Dermis blood vessel endothelial cell (primary cell): ENCODE results near the gene CERS3. TPM values are rescaled to one million over a fixed set of nuclear protein-coding genes. Genes with fewer than 3 reads are reported as not detected.

Source experiments
- DNase-seq: peaks from one replicate; pipeline ENCODE4 v3.0.0; 2010
- total RNA-seq: library from RNA; depleted of rRNA; stranded (reverse); fragments of >200 nt; gene quantifications from 2 replicates; pipeline ENCODE4 v1.2.3, GENCODE V29; 2014

Gene CERS3
- total RNA-seq, 1 donor from 2014 or later = not detected

- no peak for DNase-seq
Observed at GRCh38 chr15:100373120-100373896, 155.4 kb downstream of the CERS3 start.

GRCh38 chr15:100372739-100373119 is 156.0 kb downstream of the CERS3 start:
- no peak for DNase-seq

DNA sequence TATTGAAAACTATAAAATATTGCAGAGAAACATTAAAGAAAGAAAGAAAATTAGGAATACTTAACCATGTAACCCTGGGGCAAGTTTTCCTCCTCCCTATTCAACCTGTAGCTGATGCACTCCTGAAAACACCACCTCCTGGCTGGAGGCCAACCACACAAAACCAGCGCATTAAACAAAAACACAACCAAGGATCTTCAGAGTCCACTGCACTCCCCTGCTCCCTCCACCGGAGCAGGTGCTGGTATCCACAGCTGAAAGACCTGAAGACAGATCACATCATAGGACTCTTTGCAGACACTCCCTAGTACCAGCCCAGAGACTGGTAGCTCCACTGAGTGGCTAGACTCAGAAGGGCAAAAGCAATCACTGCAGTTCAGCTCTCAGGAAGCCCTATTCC is 173.4 kb downstream of the CERS3 start:
- DNase-seq = no peak

- no peak for DNase-seq
Observed at GRCh38 chr15:100353449-100353848, 175.3 kb downstream of the CERS3 start.

- DNase-seq = no peak
Observed at GRCh38 chr15:100350434-100351226, 178.1 kb downstream of the CERS3 start.

Other genes with a start within 250 kb of the CERS3 start
- gene ADAMTS17, start 187.0 kb downstream of the CERS3 start, total RNA-seq = 0.17 and 0.33 TPM in 2 replicates
- gene LINS1, start 73.2 kb upstream of the CERS3 start, total RNA-seq = 12.3 and 12.7 TPM in 2 replicates
- 23.3 and 23.7 TPM in 2 replicates for gene ASB7, start 73.6 kb upstream of the CERS3 start, total RNA-seq